Stimulated activated CD4-positive, alpha-beta T cell treated with anti-CD3 and anti-CD28 coated beads, Interleukin-2, amount 100 ng/mL, for 24 hours (primary cell): ENCODE results near the gene CFAP91.
"Not testable (repeated sequence)": the region's sequence is repeated elsewhere in the genome, so short reads cannot be mapped to it uniquely, and the experiment has no call there.

ENCODE experiments used
- DNase-seq, 2 donors: peaks; one replicate each; pipeline ENCODE4 v3.0.0-alpha.2; 2020

Gene CFAP91

GRCh38 chr3:119678209-119678608 is 24.6 kb upstream of the CFAP91 start:
- not testable (repeated sequence) for DNase-seq

- DNase-seq: no peak
Observed at GRCh38 chr3:119679874-119680273, 22.9 kb upstream of the CFAP91 start.

- DNase-seq: no peak
Observed at GRCh38 chr3:119681279-119681678, 21.5 kb upstream of the CFAP91 start.

- no peak for DNase-seq
Observed at GRCh38 chr3:119683421-119683820, 19.4 kb upstream of the CFAP91 start.

- DNase-seq: no peak
Observed at GRCh38 chr3:119690043-119690656, 12.7 kb upstream of the CFAP91 start.

GRCh38 chr3:119695480-119695879 is 7.3 kb upstream of the CFAP91 start:
- no peak for DNase-seq

- no peak for DNase-seq
Observed at GRCh38 chr3:119697394-119697793, 5.4 kb upstream of the CFAP91 start.

GRCh38 chr3:119700269-119700919 is 2.4 kb upstream of the CFAP91 start:
- DNase-seq: peak in 1 of 2 donors; percentile 44

- no peak for DNase-seq
Observed at GRCh38 chr3:119700920-119701734, 1.7 kb upstream of the CFAP91 start.

- no peak for DNase-seq
Observed at GRCh38 chr3:119703820-119704531, 1.2 kb downstream of the CFAP91 start.

GRCh38 chr3:119715105-119715504 is 12.3 kb downstream of the CFAP91 start:
- DNase-seq: no peak

GRCh38 chr3:119716998-119717397 is 14.2 kb downstream of the CFAP91 start:
- no peak for DNase-seq

- DNase-seq: no peak
Observed at GRCh38 chr3:119717520-119717919, 14.7 kb downstream of the CFAP91 start.

GRCh38 chr3:119723022-119723421 is 20.2 kb downstream of the CFAP91 start:
- DNase-seq: no peak

GRCh38 chr3:119726909-119727308 is 24.1 kb downstream of the CFAP91 start:
- DNase-seq: no peak

GRCh38 chr3:119729996-119730395 is 27.2 kb downstream of the CFAP91 start:
- no peak for DNase-seq

GRCh38 chr3:119731560-119732343 is 28.9 kb downstream of the CFAP91 start:
- no peak for DNase-seq

GRCh38 chr3:119733812-119734211 is 31.0 kb downstream of the CFAP91 start:
- no peak for DNase-seq

- DNase-seq: no peak
Observed at GRCh38 chr3:119738741-119739140, 35.9 kb downstream of the CFAP91 start.

- no peak for DNase-seq
Observed at GRCh38 chr3:119741657-119742590, 39.1 kb downstream of the CFAP91 start.

GRCh38 chr3:119743921-119744320 is 41.1 kb downstream of the CFAP91 start:
- DNase-seq: no peak
